Parathyroid adenoma (tissue), 2 donors: ENCODE results near the gene TMEM184A.

Experiments
- H2AFZ ChIP-seq: fragments of 300-600 bp; sonication (generic); one replicate; pipeline ENCODE4 v1.7.0; 2017; ENCODE audit warnings: antibody characterized with exemption, mild to moderate bottlenecking
- H3K27ac ChIP-seq: fragments of 300-600 bp; sonication (generic); one replicate; pipeline ENCODE4 v1.7.0; 2017
- H3K27me3 ChIP-seq: fragments of 300-600 bp; sonication (generic); one replicate; pipeline ENCODE4 v1.7.0; 2017; ENCODE audit warnings: low read length; ENCODE audit not compliant: control insufficient read depth, insufficient read depth
- H3K36me3 ChIP-seq: fragments of 300-600 bp; sonication (generic); one replicate; pipeline ENCODE4 v1.7.0; 2017; ENCODE audit warnings: low read length; ENCODE audit not compliant: control insufficient read depth, insufficient read depth
- H3K4me1 ChIP-seq: fragments of 300-600 bp; sonication (generic); one replicate; pipeline ENCODE4 v1.7.0; 2017; ENCODE audit warnings: control low read depth
- H3K4me2 ChIP-seq: fragments of 300-600 bp; sonication (generic); one replicate; pipeline ENCODE4 v1.7.0; 2017; ENCODE audit warnings: low read length
- H3K4me3 ChIP-seq: fragments of 300-600 bp; sonication (generic); one replicate; pipeline ENCODE4 v1.7.0; 2017; ENCODE audit warnings: low read depth, low read length
- H3K79me2 ChIP-seq: fragments of 300-600 bp; sonication (generic); one replicate; pipeline ENCODE4 v1.7.0; 2017; ENCODE audit warnings: control low read depth
- H3K9ac ChIP-seq: fragments of 300-600 bp; sonication (generic); one replicate; pipeline ENCODE4 v1.7.0; 2017; ENCODE audit warnings: mild to moderate bottlenecking
- H3K9me3 ChIP-seq: fragments of 300-600 bp; sonication (generic); one replicate; pipeline ENCODE4 v1.7.0; 2017; ENCODE audit warnings: low read length; ENCODE audit not compliant: control insufficient read depth
- TF ChIP-seq, protein P1 (sequence below): fragments of 300-600 bp; sonication (generic); IDR thresholded peaks from one replicate; pipeline ENCODE4 v1.7.0; 2017; ENCODE audit warnings: antibody characterized with exemption, mild to moderate bottlenecking
- donor health status: primary hyperparathyroidism.

The TMEM184A gene

DNA sequence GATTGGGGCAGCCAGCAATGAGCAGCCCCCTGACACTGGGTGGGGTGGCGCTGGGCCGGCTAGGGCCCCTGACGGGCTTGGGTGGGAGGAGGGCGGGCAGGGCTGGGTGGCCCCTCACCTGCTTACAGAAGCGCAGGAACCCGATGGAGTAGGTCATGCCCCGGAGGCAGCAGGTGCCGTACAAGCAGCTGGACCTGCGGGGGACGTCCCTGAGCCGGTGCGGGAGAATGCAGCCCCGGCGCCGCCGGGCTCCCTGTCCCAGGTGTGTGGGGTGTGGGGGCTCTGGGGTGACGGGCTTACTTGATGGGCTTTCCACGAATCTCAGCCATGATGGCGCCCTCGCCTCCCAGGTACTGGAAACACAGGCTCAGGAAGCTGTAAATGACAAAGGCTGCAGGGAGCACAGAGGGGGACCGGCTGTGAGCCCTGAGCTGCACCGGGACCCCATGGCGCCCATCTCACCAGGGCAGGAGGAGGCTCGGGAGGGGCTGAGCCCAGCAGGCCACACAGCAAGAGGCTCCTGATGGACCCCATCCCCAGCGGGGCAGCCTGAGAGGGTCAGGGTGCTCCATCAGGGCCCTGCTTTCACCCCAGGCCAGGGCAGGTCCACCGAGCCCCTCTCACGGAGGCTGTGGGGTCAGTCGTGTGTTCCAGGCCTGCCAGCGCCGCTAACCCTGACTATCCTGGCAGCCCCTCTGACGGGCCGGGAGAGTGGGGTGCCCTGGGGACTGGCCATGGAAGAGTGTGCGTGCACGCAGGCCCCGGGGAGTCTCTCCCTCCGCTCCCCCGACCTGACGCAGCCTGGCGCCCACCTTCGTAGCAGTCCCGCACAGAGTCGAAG is 5.8 kb downstream of the TMEM184A start:
- no peaks in the 10 kb centered on the region for H3K36me3 ChIP-seq
- TF ChIP-seq, protein P1, sequence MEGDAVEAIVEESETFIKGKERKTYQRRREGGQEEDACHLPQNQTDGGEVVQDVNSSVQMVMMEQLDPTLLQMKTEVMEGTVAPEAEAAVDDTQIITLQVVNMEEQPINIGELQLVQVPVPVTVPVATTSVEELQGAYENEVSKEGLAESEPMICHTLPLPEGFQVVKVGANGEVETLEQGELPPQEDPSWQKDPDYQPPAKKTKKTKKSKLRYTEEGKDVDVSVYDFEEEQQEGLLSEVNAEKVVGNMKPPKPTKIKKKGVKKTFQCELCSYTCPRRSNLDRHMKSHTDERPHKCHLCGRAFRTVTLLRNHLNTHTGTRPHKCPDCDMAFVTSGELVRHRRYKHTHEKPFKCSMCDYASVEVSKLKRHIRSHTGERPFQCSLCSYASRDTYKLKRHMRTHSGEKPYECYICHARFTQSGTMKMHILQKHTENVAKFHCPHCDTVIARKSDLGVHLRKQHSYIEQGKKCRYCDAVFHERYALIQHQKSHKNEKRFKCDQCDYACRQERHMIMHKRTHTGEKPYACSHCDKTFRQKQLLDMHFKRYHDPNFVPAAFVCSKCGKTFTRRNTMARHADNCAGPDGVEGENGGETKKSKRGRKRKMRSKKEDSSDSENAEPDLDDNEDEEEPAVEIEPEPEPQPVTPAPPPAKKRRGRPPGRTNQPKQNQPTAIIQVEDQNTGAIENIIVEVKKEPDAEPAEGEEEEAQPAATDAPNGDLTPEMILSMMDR, result no peak
- H3K4me2 ChIP-seq, result no peak overlapping the region
- no peak overlapping the region for H3K4me3 ChIP-seq
- H3K79me2 ChIP-seq, result no peaks in the 10 kb centered on the region
- H3K9ac ChIP-seq, result no peak overlapping the region
- no peak overlapping the region for H3K27ac ChIP-seq
- peaks cover 4% of the 10 kb centered on the region for H3K4me1 ChIP-seq
- H2AFZ ChIP-seq, result no peak overlapping the region
- H3K27me3 ChIP-seq, result no peaks in the 10 kb centered on the region
- H3K9me3 ChIP-seq, result no peaks in the 10 kb centered on the region

DNA sequence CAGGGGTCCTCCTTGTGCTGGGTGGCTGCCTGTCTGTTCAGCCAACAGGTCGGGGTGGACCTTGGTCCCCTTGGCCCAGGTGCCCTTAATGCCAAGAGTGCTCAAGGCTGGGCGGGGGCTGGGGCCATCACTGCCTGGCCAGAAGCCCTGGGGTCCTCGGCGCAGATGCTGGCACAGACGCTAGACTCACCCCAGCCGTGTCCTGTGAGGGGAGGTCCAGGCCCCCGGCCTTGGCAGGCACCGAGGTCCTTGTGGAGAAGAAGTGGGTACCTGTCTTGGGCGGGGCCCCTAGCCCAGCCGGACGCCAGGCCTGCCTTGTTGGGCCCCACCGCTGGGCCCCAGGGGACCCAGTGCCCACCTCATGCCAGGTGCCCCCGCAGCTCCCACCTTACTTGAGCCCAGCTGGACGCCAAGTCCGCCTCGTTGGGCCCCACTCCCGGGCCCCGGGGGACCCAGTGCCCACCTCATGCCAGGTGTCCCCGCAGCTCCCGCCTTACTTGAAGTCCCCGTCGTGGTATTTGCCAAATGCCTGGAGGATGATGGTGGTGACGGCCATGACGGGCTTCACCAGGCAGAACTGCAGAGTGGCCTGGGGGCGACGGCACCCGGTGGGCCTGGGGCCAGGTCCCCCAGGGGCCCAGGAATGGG is 6.5 kb downstream of the TMEM184A start:
- no peak overlapping the region for H3K27ac ChIP-seq
- no peaks in the 10 kb centered on the region for H3K4me1 ChIP-seq
- TF ChIP-seq, protein P1, result no peak
- no peak overlapping the region for H3K9ac ChIP-seq
- no peaks in the 10 kb centered on the region for H3K79me2 ChIP-seq
- no peaks in the 10 kb centered on the region for H3K27me3 ChIP-seq
- H3K4me2 ChIP-seq, result no peak overlapping the region
- H2AFZ ChIP-seq, result no peak overlapping the region
- no peaks in the 10 kb centered on the region for H3K9me3 ChIP-seq
- H3K36me3 ChIP-seq, result no peaks in the 10 kb centered on the region
- no peak overlapping the region for H3K4me3 ChIP-seq

DNA sequence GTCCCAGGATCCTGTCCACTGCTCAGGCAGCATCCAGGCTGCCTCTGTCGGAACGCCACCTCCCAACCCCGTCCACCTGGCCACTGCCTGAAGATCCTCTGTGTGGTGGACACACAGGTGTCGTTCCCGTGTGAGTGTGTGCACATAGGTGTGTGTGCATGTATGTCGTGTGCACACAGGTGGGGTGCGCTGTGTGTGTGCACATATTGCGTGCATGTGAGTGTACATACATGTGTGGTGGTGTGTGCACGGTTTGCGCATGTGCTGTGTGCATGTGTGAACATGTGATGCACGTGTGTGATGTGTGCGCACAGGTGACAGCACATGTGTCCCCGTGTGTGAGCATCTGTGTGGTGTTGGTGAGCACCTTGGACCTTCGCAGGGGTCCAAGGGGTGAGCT is 7.1 kb downstream of the TMEM184A start:
- no peak overlapping the region for H3K4me2 ChIP-seq
- H3K27ac ChIP-seq, result no peak overlapping the region
- no peaks in the 10 kb centered on the region for H3K9me3 ChIP-seq
- no peak overlapping the region for H2AFZ ChIP-seq
- no peaks in the 10 kb centered on the region for H3K4me1 ChIP-seq
- no peak overlapping the region for H3K4me3 ChIP-seq
- H3K9ac ChIP-seq, result no peak overlapping the region
- no peaks in the 10 kb centered on the region for H3K27me3 ChIP-seq
- TF ChIP-seq, protein P1, result no peak
- H3K36me3 ChIP-seq, result no peaks in the 10 kb centered on the region
- no peaks in the 10 kb centered on the region for H3K79me2 ChIP-seq

DNA sequence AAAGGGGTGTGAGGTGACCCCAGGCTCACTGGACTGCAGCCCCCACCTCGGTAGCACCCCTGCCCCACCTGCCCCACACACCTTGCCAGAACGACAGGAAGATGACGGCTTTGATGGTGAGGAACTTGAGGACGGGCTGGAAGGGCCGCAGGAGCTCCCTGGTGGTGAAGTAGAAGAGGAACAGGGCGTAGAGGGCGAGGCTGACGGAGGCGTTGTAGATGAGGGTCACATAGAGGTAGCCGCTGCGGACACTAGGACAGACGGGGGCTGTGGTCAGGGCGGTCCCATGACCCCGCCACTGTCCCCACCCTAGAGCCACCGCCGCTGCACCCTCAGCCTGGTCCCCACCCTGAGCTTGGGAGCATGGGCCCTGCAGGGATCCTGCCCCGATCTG is 7.6 kb downstream of the TMEM184A start:
- H3K4me2 ChIP-seq, result no peak overlapping the region
- H3K9me3 ChIP-seq, result no peaks in the 10 kb centered on the region
- TF ChIP-seq, protein P1, result no peak
- H3K4me3 ChIP-seq, result no peak overlapping the region
- H2AFZ ChIP-seq, result no peak overlapping the region
- no peaks in the 10 kb centered on the region for H3K4me1 ChIP-seq
- no peaks in the 10 kb centered on the region for H3K27me3 ChIP-seq
- no peak overlapping the region for H3K27ac ChIP-seq
- H3K36me3 ChIP-seq, result no peaks in the 10 kb centered on the region
- H3K79me2 ChIP-seq, result no peaks in the 10 kb centered on the region
- H3K9ac ChIP-seq, result no peak overlapping the region
